Endometrium (tissue), 2 donors: Measurements from ENCODE around the gene SLC16A8.

ENCODE experiments used
- FAIRE-seq: peaks from 2 replicates; lab custom pipeline; 2012; peaks lifted over from hg19 to GRCh38; lab: Jason Lieb, UNC
- donor health status: control.
- donor health status: control.

Gene SLC16A8

DNA sequence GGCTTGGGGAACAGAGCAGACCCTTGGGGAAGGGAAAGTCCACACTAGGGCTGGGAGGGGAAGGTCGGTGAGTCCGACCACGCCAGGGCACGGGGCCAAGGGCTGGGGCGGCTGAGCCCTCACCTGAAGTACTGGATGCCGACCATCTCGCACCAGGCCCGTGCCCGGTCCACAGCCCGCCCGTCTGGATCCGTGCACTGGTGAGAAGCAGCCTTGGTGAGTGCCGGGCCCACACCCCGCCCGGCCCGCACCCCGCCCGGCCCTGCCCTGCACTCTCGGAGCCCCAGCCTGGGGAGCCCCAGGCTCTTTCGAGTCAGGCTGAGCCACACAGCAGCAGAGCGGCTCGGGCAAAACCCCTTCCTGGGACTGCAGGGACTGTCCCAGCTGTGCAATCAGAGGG is 28.4 kb upstream of the SLC16A8 start:
- no peak for FAIRE-seq

DNA sequence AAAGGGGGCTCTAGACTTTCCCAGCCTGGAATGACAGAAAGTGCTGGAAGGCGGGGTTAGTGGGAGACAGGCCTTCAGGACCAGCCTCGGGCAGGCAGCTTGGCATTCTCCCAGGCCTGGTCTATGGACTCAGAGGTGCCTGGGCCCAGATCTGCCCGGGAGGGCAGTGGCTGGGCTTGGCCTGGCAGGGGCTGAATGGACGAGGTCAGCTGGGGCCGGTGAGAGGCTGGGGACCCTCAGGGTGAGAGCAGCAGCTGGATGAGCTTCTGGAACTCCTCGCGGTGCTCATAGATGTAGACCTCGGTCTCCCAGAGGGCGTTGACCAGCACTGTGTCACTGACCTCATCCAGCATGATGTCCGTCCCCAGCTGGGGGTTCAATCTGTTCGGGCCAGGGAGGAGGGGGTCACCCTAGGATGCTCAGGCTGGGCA is 28.0 kb upstream of the SLC16A8 start:
- no peak for FAIRE-seq

DNA sequence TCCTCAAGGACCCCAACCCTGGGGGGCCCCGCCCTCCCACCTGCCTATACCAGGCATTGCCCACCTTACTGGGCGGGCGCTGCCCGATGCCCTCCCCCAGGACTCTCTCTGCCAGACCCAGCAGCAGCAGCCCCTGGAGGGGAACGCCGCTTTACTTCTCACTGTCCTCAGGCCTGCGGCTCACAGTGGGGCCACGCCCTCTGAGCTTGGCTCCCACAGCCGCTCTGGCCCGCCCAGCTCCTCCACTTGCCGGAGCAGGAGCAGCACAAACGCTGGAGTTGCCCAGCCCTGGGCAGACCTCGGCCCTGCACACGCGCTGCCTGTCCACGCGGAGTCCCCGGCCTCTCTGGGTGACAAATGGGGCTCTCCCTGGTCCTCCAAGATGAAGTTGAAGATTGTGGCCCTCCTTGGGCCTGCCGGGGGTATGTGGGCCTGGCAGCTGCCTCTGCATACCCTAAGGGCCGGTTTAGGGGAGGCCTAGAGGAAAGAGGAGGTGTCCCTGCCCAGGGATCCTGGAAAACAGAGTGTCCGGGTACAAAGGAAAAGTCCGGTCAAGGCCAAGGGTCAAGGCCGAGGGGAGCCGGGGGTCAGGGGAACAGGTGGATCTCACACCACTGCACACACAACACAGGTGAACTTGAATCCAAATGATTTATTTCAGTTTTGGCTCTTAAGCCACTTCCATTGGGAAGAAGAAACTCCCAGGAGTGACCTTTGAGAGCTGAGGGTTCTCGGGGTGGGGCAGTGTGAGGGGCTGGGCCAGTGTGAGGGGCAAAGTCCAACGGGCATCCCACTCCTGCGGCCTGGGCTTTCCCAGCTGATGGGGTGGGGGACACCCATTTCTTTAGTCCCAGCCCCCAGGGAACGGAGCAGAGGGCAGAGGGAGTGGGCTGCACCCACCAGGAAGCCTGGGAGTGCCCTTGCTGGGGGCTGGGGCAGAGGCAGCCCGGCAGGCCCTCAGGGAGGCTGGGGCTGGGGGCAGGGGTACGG is 27.2 kb upstream of the SLC16A8 start:
- FAIRE-seq: no peak

DNA sequence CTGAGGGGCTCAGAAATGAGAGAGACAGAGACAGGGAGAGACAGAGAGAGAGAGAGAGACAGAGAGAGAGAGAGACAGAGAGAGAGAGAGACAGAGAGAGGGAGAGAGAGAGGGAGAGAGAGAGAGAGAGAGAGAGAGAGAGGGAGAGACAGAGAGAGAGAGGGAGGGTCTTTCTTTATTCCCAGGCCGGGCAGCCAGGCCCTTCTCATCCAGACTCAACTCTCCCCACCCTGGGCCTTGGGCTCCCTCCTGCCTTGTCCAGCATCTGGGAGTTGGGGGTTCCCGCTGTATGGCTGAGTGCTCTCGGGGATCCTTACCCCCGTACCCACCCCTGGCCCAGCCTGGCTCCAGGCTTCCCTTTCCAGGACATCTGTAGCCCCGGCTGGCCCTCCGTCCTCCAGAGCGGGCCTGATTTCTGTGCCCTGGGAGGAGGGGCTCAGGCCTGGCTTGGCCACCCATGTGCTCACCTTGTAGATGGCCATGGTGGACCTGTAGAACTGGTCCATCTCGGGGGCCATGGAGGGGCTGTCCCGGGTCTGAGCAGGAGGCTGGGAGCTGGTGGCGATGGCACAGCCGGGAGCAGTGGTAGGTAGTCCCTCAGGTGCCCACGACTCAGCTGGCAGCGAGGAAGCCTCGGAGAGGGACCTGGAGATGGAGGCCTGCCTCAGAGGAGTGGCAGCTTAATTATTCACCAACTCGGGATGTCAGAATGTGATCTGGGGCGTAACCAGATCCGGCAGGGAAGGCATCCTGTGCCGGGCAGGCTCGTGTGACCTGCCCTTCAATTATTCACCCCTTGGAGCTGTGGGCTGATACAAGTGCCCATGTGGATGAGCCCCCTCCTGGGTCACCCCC is 26.3 kb upstream of the SLC16A8 start, which contains the start of gene BAIAP2L2:
BAIAP2L2 (minus strand) TSS at position 677 of the 855 bp plus-strand sequence; CDS start at position 518, 159 bp downstream.
- FAIRE-seq: no peak

DNA sequence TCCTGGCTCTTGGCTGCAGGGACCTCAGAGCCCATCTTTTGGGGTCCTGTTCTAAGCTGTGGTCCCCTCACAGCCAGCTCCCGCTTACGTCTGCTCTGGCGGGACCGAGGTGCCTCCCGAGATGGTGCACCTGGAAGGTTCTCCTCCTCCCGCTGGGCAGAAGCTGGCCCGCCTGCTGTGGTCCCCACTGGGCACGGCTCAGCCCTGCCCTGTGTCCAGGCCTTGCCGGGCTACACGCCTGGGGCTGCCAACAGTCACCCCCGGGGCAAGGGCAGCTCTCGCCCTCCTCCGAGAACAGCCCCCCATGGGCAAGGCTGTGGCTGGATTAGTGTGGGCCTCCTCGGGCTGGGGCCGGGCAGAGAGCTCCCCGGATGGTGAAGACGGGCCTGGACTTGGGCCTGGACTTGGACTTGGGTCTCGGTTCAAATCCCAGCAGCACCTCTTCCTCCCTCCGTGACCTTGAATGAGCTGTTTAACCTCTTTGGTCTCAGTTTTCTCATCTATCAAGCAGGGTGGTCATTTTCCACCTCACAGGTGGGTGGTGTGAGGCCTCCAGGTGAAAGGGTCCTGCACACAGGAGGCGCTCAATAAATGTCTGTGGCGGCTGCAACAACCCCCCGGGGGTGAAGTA is 25.5 kb upstream of the SLC16A8 start:
- no peak for FAIRE-seq

DNA sequence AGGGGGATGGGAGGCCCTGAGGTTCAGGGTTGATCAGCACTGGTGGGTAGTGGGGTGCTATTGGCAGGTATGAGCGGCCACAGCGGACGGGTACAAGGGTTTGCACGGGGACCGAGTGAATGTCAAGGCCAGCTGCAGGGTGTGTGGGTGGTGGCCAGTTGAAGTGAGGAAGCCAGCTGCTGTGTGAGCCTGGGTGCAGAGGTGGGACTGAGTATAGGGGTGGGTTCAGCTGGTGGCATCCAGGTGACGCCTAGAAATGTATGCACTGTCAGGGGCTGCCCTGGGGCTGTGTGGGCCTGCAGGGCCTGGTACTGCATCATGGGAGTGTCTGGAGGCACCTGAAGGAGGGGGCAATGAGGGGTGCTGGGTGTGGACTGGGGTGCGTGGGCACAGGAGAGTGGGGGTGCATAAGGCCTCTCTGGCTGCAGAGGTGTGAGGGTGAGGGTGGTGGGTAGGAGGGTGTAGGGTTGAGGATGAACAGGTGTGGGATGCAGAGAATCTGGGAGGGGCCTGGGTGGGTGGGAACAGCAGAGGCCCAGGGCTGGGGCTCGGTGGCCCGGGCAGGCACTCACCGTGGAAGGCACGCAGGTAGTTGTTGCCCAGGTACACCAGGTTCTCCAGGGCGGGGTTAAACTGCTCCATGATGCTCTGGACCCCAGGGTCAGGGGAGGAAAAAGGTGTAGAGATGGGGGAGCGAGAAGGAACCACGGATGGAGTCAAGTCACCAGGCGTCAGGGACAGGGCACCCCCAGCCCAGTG is 24.8 kb upstream of the SLC16A8 start:
- no peak for FAIRE-seq

DNA sequence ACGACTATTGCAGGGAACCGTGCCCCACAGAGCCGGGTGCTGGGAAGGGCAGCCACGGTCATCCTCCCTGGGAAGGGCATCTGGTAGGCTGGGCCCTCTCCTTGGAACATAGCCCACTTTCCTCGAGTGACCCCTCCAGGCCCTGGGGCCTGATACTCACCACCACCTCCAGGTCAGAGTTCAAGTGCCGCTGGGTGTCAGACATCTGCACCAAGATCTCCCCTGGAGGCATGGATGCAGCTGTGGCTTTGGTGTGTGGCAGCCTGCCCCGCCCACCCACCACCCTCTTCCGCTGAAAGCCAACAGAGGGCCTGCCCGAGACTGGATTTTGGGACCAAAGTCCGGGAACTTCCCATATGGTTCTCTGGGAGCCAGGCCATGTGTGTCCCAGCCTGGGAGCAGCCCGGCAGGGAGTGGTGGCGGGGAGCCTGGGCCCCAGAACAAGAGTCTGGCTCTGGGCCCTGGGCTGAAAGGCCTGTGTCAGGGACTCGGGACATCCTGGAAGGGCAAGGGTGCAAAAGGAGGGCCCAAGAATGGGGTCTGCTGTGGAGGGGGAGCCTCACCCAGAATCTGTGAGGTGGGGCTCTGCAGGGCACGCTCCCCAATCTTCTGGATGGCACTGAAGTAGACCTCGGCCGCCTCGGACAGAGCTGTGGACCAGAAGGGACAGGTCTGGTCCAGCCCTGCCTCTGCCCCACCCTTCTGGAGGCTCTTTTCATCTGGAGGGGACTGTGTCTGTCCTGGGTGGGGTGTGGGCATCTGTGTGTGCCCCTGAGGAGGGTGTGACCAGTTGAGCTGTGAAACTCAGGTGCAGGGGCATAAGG is 23.9 kb upstream of the SLC16A8 start:
- FAIRE-seq: no peak

DNA sequence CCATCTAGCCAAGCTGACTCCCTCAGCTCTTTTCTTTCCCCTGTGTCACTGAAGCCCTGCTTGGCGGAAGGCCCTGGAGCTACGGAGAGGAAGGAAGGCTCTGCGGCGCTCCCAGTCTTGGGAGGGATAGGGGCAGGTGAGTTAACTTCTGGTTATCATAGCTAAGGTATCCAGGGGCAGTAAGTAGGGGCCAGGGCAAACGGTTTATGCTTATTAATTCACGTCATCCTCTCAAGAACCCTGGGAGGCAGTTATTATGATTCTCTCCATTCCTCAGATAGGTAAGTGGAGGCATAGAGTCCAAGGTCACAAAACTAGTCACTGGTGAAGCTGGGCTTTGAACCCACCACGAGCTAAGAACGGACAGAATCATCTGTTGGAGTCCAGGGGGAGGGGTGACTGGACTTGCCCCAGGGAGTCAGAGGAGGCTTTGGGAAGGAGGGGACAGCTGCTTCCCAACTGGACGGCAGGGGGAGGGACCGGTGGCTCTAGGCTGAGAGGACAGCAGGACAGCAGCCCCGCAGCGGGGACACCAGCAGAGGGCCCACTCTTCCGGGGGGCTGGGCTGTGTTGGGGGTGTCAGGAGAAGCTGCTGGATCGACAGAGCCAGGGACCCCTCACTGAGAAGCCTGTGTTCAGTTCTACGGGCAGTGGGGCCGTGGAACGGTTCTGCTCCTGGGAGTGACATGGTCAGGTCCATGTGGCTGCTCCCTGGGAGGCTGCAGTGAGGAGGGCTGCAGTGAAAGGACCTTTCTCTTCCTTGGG is 23.0 kb upstream of the SLC16A8 start:
- no peak for FAIRE-seq

DNA sequence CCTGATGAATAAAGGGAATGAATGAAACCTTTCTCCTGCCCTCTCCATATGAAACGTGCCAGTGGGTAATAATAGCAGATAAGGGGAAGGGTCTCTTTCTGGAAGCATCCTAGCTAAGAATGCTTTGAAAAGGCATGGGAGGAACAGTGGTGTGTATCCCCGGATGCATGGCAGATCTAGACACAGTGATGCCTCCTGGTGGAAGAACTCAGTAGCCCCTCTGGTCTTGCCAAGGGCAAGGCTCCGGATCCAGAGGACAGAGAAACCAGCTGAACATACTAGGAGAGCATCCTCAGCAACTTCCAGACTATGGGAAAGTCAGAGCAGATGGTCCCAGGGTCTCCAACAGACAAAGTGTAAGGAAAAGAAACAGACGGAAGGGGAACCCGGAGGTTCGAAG is 20.1 kb upstream of the SLC16A8 start:
- no peak for FAIRE-seq

DNA sequence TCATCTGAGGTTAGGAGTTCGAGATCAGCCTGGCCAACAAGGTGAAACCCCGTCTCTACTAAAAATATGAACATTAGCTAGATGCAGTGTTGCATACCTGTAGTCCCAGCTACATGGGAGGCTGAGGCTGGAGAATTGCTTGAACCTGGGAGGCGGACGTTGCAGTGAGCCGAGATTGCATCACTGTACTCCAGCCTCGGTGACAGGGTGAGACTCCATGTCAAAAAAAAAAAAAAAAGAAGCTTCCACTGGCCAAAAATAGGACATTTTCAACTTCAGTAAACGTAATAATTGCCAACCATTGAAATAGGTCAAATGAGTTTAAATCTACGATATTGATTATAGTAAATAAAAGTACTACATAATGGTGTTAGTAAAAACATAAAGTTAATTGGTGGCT is 19.7 kb upstream of the SLC16A8 start:
- FAIRE-seq: no peak

DNA sequence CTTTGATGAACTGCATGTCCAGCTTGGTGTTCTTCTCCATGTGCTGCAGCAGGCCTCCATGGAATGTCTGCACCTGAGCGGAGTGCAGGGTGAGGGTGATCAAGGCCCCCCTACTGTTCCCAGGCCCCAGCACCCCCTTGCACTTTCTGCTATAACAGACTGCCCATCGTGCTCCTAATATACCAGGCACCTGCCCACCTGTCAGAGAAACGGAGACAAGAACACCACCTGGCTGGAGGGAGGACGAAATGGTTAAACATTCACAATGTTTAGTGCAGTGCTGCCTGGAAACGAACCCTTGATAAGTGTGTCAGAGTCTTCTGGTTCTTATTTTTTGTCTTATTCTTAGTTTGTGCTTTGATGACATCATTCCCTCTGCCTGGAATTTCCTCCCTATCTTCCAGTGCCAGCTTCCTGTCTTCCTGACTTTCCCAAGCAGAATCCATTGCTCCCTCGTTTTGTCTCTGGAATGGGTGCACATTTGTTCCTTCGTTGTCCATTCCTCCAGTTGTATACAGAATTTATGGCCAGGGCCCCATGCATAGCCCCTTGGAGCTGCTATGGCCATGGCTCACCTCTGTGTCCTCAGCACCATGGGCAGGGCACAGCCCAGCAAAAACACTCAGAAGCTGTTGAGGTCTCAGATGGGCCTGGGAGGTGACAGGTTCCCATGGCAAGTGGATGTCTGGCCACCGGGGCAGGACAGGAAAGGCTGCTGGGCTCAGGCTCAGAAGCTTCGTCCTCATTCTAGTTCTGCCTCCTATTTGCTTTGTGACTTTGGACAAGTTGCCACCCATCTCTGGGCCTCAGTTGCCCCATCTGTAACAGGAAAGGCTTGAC is 14.6 kb upstream of the SLC16A8 start:
- no peak for FAIRE-seq

DNA sequence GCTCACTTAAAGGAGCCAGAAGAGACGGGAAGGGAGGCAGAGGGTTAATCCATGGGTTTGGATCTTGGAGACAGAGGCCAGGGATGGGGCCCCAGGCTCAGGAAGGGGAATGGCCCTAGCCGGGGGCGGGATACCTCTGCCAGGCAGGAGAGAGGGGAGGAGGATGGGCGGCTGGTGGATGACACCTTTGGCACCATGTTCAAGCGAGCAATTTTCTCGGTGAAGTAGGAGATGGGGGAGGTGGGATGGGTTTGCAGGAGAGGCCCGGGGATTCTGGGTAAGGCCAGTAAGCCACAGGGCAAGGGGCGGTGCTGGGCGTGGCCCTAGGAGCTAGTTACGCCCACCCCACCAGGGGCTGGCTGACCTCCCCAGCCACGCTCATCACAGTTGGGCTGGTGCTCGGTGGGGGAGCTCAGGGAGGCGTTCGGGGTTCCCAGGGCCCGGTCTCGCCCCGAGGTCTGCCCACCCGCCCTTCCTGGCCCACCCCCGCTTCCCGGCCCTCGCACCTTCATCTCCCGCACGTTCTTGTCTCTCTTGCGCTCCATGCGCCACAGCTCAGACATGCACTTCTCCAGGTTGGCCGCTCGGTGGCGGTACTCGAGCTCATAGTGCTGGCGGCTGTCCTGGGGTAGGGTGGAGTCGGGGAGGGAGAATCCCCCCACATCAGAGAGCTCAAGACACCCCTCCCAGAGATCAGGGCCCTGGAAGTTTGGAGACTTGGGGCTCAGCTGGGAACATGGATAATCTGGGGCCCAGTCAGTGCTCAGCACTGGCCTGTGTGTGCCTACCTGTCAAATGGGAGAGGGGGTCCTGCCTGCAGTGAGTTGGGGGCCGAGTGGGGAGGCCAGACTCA is 13.8 kb upstream of the SLC16A8 start:
- FAIRE-seq: no peak

DNA sequence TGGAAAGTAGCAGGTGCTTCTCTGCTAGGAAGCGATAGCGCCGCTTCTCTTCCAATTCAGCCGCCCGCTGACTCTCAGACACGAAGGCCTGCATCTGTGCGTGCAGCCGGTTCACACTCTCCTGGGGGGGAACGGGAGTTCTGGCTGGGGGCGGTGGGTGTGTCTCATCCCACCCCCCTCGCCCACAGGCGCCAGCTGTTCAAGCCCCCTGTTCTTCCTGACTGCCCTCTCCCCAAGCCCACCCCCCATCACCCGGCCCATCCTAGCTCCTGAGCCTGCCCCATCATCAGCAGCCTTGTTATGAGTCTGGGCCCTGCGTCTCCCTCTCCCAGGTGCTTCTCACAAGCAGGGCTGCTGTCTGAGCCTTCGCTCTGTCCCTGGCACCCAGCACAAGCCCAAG is 13.1 kb upstream of the SLC16A8 start:
- FAIRE-seq: no peak

DNA sequence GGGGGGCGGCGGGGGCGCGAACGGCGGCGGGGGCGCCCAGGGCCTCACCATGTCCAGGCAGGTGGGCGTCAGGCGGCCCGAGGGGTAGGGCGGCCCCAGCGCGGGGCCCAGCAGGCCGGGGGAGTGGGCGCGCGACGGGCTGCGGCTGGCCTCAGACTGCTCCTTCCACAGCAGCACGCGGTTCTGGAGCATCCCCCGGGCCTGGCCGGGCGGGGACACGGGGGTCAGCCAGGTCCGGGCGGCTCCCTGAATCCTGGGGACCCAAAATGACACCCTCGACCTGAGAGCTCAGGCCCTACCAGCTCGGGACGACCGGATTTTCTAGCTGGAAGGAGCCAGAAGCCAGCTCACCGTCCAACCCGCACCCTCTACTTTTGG is 5.5 kb upstream of the SLC16A8 start:
- no peak for FAIRE-seq

DNA sequence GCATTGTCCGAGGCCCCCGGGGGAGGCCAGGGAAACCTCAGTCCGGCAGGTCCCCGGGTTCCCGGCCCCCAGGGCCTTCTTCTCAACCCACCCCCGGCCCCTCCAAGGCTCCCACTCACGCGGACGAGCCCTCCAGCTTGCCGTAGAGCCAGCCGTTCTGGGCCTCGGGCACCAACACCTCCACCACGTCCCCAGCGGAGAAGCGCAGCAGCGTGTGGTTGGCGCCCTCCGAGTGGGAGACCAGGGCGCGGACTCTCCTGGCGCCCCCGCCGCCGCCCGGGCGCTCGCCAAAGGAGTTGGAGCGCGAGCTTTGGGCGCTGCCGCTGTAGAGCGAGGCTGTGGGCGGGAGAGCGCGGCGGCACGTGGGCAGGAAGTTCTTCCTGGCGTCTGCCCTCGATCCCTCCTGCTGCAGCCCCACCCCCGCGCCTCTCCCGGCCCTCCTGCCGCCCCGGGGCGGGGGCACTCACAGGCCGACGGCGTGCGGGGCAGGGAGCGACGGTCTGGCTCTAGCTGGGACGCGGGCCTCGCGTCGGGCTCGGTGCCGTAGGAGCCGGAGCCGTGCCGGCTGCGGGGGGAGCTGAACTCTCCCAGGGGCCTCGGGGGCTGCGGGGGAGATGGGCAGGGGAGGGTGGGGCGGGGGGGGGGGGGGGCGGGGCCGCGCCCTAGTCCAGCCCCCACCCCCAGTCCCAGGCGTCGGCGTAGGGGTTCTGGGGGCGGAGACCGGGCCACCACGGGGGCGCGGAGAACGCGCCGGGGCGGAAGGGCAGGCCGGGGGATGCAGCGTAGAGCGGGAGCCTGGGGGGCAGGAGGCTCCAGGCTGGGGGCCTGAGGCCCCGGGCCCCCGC is 4.9 kb upstream of the SLC16A8 start:
- no peak for FAIRE-seq

DNA sequence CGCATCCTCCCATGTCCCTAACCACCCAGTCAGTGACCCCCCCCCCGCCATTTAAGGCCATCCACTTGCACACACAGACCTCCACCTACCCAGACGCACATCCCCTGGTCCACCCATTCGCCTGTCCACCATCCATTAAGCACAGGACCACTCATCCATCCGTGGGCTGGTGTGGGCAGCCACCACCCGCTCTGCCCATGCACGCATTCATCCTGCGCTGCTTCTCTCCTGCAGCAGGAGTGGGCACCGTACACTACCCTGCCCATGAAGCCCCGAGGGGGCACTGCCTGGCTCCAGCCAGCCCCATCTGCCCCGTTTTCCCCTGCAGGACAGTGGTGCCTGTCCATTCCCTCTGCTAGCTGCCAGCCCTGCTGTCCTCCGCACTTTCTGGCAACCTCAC is 3.9 kb upstream of the SLC16A8 start:
- FAIRE-seq: no peak

DNA sequence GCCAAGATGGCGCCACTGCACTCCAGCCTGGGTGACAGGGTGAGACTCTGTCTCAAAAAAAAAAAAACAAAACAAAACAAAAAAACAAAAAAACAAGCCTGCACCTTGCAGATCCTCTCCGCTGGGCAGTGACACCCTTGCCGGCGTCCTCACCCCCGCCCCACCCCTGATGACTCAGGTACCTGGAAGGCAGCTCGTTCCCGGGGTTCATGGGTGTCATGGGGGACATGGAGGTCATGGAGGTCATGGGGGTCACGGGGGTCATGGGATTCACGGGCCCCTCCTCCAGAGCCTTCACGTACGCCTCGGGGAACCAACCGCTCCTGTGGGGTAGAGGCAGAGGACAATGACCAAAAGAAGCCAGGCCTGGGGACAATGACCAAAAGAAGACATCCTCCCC is 3.0 kb upstream of the SLC16A8 start:
- no peak for FAIRE-seq
